ENCODE data around the gene MOB2.
"Not testable (repeated sequence)": the region's sequence is repeated elsewhere in the genome, so short reads cannot be mapped to it uniquely, and the experiment has no call there.

MOB2 gene

GRCh38 chr11:1437500-1437899 is 49.1 kb downstream of the MOB2 start:
- H3K4me3 ChIP-seq (replicated peaks in 1 of 2; ENCODE audit: low read depth in 2 of 2, low read length in 2 of 2), result no peak overlapping the region
- no peak for TF ChIP-seq CTCF (IDR thresholded peaks at IDR 0.05; ENCODE audit: low read depth, low read length)
- DNase-seq (ENCODE audit: low read depth in 2 of 2), result peak; percentile 28 to 88

GRCh38 chr11:1436468-1437039 is 50.0 kb downstream of the MOB2 start:
- no peak for DNase-seq (ENCODE audit: low read depth in 2 of 2)
- no peak for TF ChIP-seq CTCF (IDR thresholded peaks at IDR 0.05; ENCODE audit: low read depth, low read length)
- H3K4me3 ChIP-seq (replicated peaks in 1 of 2; ENCODE audit: low read depth in 2 of 2, low read length in 2 of 2), result no peak overlapping the region

GRCh38 chr11:1435820-1436467 is 50.6 kb downstream of the MOB2 start:
- no peak overlapping the region for H3K4me3 ChIP-seq (replicated peaks in 1 of 2; ENCODE audit: low read depth in 2 of 2, low read length in 2 of 2)
- no peak for DNase-seq (ENCODE audit: low read depth in 2 of 2)
- TF ChIP-seq CTCF (IDR thresholded peaks at IDR 0.05; ENCODE audit: low read depth, low read length), result no peak

GRCh38 chr11:1435479-1435819 is 51.1 kb downstream of the MOB2 start:
- not testable (repeated sequence) for H3K4me3 ChIP-seq (replicated peaks in 1 of 2; ENCODE audit: low read depth in 2 of 2, low read length in 2 of 2); DNase-seq (ENCODE audit: low read depth in 2 of 2)

- no peak for TF ChIP-seq CTCF (IDR thresholded peaks at IDR 0.05; ENCODE audit: low read depth, low read length)
- no peak for DNase-seq (ENCODE audit: low read depth in 2 of 2)
- no peak overlapping the region for H3K4me3 ChIP-seq (replicated peaks in 1 of 2; ENCODE audit: low read depth in 2 of 2, low read length in 2 of 2)
Measured at GRCh38 chr11:1433977-1434640, 52.5 kb downstream of the MOB2 start.

GRCh38 chr11:1433568-1433967 is 53.0 kb downstream of the MOB2 start:
- no peak for DNase-seq (ENCODE audit: low read depth in 2 of 2)
- no peak overlapping the region for H3K4me3 ChIP-seq (replicated peaks in 1 of 2; ENCODE audit: low read depth in 2 of 2, low read length in 2 of 2)
- TF ChIP-seq CTCF (IDR thresholded peaks at IDR 0.05; ENCODE audit: low read depth, low read length), result no peak

GRCh38 chr11:1428762-1429316 is 57.7 kb downstream of the MOB2 start:
- no peak for TF ChIP-seq CTCF (IDR thresholded peaks at IDR 0.05; ENCODE audit: low read depth, low read length)
- no peak for DNase-seq (ENCODE audit: low read depth in 2 of 2)
- H3K4me3 ChIP-seq (replicated peaks in 1 of 2; ENCODE audit: low read depth in 2 of 2, low read length in 2 of 2), result no peak overlapping the region

Data from cardiac fibroblast (primary cell).